ENCODE results near the gene SH3YL1.
A peak's percentile ranks its signal among the peaks of the same experiment; 100 is the strongest.

SH3YL1 gene

GRCh38 chr2:213932-214693 is 49.7 kb downstream of the SH3YL1 start:
- Mint-ChIP-seq H3K9me3 (no peaks in the 10 kb centered on the region), H3K36me3 (ENCODE audit: insufficient read depth) (peaks cover 2% of the 10 kb centered on the region), H3K4me1 (peaks cover 9% of the 10 kb centered on the region), H3K4me3 (no peak overlapping the region), H3K27ac (ENCODE audit: low read depth) (no peak overlapping the region), H3K27me3 (peaks cover 19% of the 10 kb centered on the region)
- no peak for ATAC-seq (replicated peaks; ENCODE audit: extremely low read depth, poor library complexity, severe bottlenecking)
- no peak for DNase-seq (ENCODE audit: low spot score in 2 of 2)

GRCh38 chr2:211486-212184 is 52.2 kb downstream of the SH3YL1 start:
- DNase-seq (ENCODE audit: low spot score in 2 of 2) (no peak), ATAC-seq (replicated peaks; ENCODE audit: extremely low read depth, poor library complexity, severe bottlenecking) (no peak)
- H3K4me3 Mint-ChIP-seq: no peak overlapping the region
- peaks cover 3% of the 10 kb centered on the region for H3K36me3 Mint-ChIP-seq (ENCODE audit: insufficient read depth)
- no peak overlapping the region for H3K27ac Mint-ChIP-seq (ENCODE audit: low read depth)
- H3K4me1 Mint-ChIP-seq: peaks cover 18% of the 10 kb centered on the region
- H3K27me3 Mint-ChIP-seq: peaks cover 19% of the 10 kb centered on the region
- H3K9me3 Mint-ChIP-seq: no peaks in the 10 kb centered on the region

- Mint-ChIP-seq H3K4me3 (no peak overlapping the region), H3K36me3 (ENCODE audit: insufficient read depth) (peaks cover 4% of the 10 kb centered on the region), H3K27ac (ENCODE audit: low read depth) (no peak overlapping the region), H3K9me3 (no peaks in the 10 kb centered on the region), H3K27me3 (peaks cover 14% of the 10 kb centered on the region), H3K4me1 (peaks cover 18% of the 10 kb centered on the region)
- DNase-seq (ENCODE audit: low spot score in 2 of 2) (no peak), ATAC-seq (replicated peaks; ENCODE audit: extremely low read depth, poor library complexity, severe bottlenecking) (no peak)
Measured at GRCh38 chr2:210660-211059, 53.2 kb downstream of the SH3YL1 start.

- H3K27me3 Mint-ChIP-seq: peaks cover 13% of the 10 kb centered on the region
- no peak overlapping the region for H3K4me3 Mint-ChIP-seq
- DNase-seq (ENCODE audit: low spot score in 2 of 2) (no peak), ATAC-seq (replicated peaks; ENCODE audit: extremely low read depth, poor library complexity, severe bottlenecking) (no peak)
- no peaks in the 10 kb centered on the region for H3K9me3 Mint-ChIP-seq
- H3K36me3 Mint-ChIP-seq (ENCODE audit: insufficient read depth): peaks cover 4% of the 10 kb centered on the region
- H3K27ac Mint-ChIP-seq (ENCODE audit: low read depth): no peak overlapping the region
- peaks cover 18% of the 10 kb centered on the region for H3K4me1 Mint-ChIP-seq
Measured at GRCh38 chr2:209470-209869, 54.4 kb downstream of the SH3YL1 start.

- peaks cover 18% of the 10 kb centered on the region for H3K4me1 Mint-ChIP-seq
- ATAC-seq (replicated peaks; ENCODE audit: extremely low read depth, poor library complexity, severe bottlenecking): no peak
- H3K27me3 Mint-ChIP-seq: peaks cover 24% of the 10 kb centered on the region
- no peaks in the 10 kb centered on the region for H3K9me3 Mint-ChIP-seq
- no peak for DNase-seq (ENCODE audit: low spot score in 2 of 2)
- H3K27ac Mint-ChIP-seq (ENCODE audit: low read depth): peak overlapping the region; percentile 40
- H3K4me3 Mint-ChIP-seq: no peak overlapping the region
- H3K36me3 Mint-ChIP-seq (ENCODE audit: insufficient read depth): peaks cover 4% of the 10 kb centered on the region
Measured at GRCh38 chr2:208335-208734, 55.5 kb downstream of the SH3YL1 start.

- H3K4me1 Mint-ChIP-seq: peaks cover 17% of the 10 kb centered on the region
- H3K36me3 Mint-ChIP-seq (ENCODE audit: insufficient read depth): peaks cover 2% of the 10 kb centered on the region
- ATAC-seq (replicated peaks; ENCODE audit: extremely low read depth, poor library complexity, severe bottlenecking): no peak
- DNase-seq (ENCODE audit: low spot score in 2 of 2): no peak
- no peak overlapping the region for H3K4me3 Mint-ChIP-seq
- peaks cover 27% of the 10 kb centered on the region for H3K27me3 Mint-ChIP-seq
- no peaks in the 10 kb centered on the region for H3K9me3 Mint-ChIP-seq
- no peak overlapping the region for H3K27ac Mint-ChIP-seq (ENCODE audit: low read depth)
Measured at GRCh38 chr2:203984-204383, 59.8 kb downstream of the SH3YL1 start.

GRCh38 chr2:203401-203800 is 60.4 kb downstream of the SH3YL1 start:
- Mint-ChIP-seq H3K4me1 (peaks cover 16% of the 10 kb centered on the region), H3K4me3 (no peak overlapping the region), H3K36me3 (ENCODE audit: insufficient read depth) (peaks cover 2% of the 10 kb centered on the region), H3K9me3 (no peaks in the 10 kb centered on the region), H3K27me3 (peaks cover 27% of the 10 kb centered on the region), H3K27ac (ENCODE audit: low read depth) (no peak overlapping the region)
- ATAC-seq (replicated peaks; ENCODE audit: extremely low read depth, poor library complexity, severe bottlenecking): no peak
- DNase-seq (ENCODE audit: low spot score in 2 of 2): no peak

GRCh38 chr2:202945-203344 is 60.9 kb downstream of the SH3YL1 start:
- Mint-ChIP-seq H3K4me1 (peaks cover 11% of the 10 kb centered on the region), H3K27me3 (peaks cover 27% of the 10 kb centered on the region), H3K9me3 (no peaks in the 10 kb centered on the region), H3K27ac (ENCODE audit: low read depth) (no peak overlapping the region), H3K4me3 (no peak overlapping the region), H3K36me3 (ENCODE audit: insufficient read depth) (peaks cover 2% of the 10 kb centered on the region)
- DNase-seq (ENCODE audit: low spot score in 2 of 2) (no peak), ATAC-seq (replicated peaks; ENCODE audit: extremely low read depth, poor library complexity, severe bottlenecking) (no peak)

GRCh38 chr2:201648-202433 is 62.0 kb downstream of the SH3YL1 start:
- no peaks in the 10 kb centered on the region for H3K9me3 Mint-ChIP-seq
- H3K4me1 Mint-ChIP-seq: peaks cover 8% of the 10 kb centered on the region
- no peak overlapping the region for H3K27ac Mint-ChIP-seq (ENCODE audit: low read depth)
- no peak for DNase-seq (ENCODE audit: low spot score in 2 of 2)
- H3K36me3 Mint-ChIP-seq (ENCODE audit: insufficient read depth): peaks cover 2% of the 10 kb centered on the region
- no peak for ATAC-seq (replicated peaks; ENCODE audit: extremely low read depth, poor library complexity, severe bottlenecking)
- H3K4me3 Mint-ChIP-seq: no peak overlapping the region
- H3K27me3 Mint-ChIP-seq: peaks cover 27% of the 10 kb centered on the region

GRCh38 chr2:199041-199966 is 64.5 kb downstream of the SH3YL1 start:
- no peak for ATAC-seq (replicated peaks; ENCODE audit: extremely low read depth, poor library complexity, severe bottlenecking)
- no peak overlapping the region for H3K27ac Mint-ChIP-seq (ENCODE audit: low read depth)
- H3K4me3 Mint-ChIP-seq: no peak overlapping the region

GRCh38 chr2:196406-196805 is 67.4 kb downstream of the SH3YL1 start:
- no peak for DNase-seq (ENCODE audit: low spot score in 2 of 2)
- Mint-ChIP-seq H3K27me3 (no peaks in the 10 kb centered on the region), H3K4me1 (peaks cover 18% of the 10 kb centered on the region), H3K27ac (ENCODE audit: low read depth) (no peak overlapping the region), H3K9me3 (no peaks in the 10 kb centered on the region), H3K36me3 (ENCODE audit: insufficient read depth) (peaks cover 3% of the 10 kb centered on the region), H3K4me3 (no peak overlapping the region)
- ATAC-seq (replicated peaks; ENCODE audit: extremely low read depth, poor library complexity, severe bottlenecking): no peak

More at GRCh38 chr2:199041-199966, 64.5 kb downstream of the SH3YL1 start:
- Mint-ChIP-seq H3K36me3 (ENCODE audit: insufficient read depth) (no peaks in the 10 kb centered on the region), H3K4me1 (peaks cover 8% of the 10 kb centered on the region), H3K27me3 (peaks cover 23% of the 10 kb centered on the region), H3K9me3 (no peaks in the 10 kb centered on the region)
- no peak for DNase-seq (ENCODE audit: low spot score in 2 of 2)

GRCh38 chr2:195932-196331 is 67.9 kb downstream of the SH3YL1 start:
- Mint-ChIP-seq H3K9me3 (no peaks in the 10 kb centered on the region), H3K27me3 (no peaks in the 10 kb centered on the region), H3K4me3 (no peak overlapping the region), H3K4me1 (peaks cover 18% of the 10 kb centered on the region), H3K36me3 (ENCODE audit: insufficient read depth) (peaks cover 3% of the 10 kb centered on the region), H3K27ac (ENCODE audit: low read depth) (no peak overlapping the region)
- no peak for ATAC-seq (replicated peaks; ENCODE audit: extremely low read depth, poor library complexity, severe bottlenecking)
- DNase-seq (ENCODE audit: low spot score in 2 of 2): no peak

Data from central memory CD8-positive, alpha-beta T cell (primary cell).